Activated naive CD4-positive, alpha-beta T cell treated with anti-CD3 and anti-CD28 coated beads for 36 hours (primary cell): ENCODE measurements around the gene BAG5. TPM values are rescaled to one million over a fixed set of nuclear protein-coding genes. Genes with fewer than 3 reads are reported as not detected.

Experiments used
- CTCF ChIA-PET: fragments of 350-600 bp; sonication (Branson Sonifier 250); formaldehyde crosslinking; loops from one replicate; lab custom pipeline; 2021; ENCODE audit warnings: antibody characterized with exemption; lab: Charles Lee
- DNase-seq: peaks from one replicate; pipeline ENCODE4 v3.0.0-alpha.2; 2020
- H3K27ac Mint-ChIP-seq: one replicate; pipeline ENCODE4 v1.8.0; 2021; ENCODE audit warnings: mild to moderate bottlenecking, mixed read lengths
- H3K27me3 Mint-ChIP-seq: one replicate; pipeline ENCODE4 v1.8.0; 2021; ENCODE audit warnings: low read depth, mixed read lengths
- H3K36me3 Mint-ChIP-seq: one replicate; pipeline ENCODE4 v1.8.0; 2021; ENCODE audit warnings: low read depth, mixed read lengths
- H3K4me1 Mint-ChIP-seq: one replicate; pipeline ENCODE4 v1.8.0; 2021; ENCODE audit warnings: low read depth, mixed read lengths
- H3K4me3 Mint-ChIP-seq: one replicate; pipeline ENCODE4 v1.8.0; 2021; ENCODE audit warnings: mild to moderate bottlenecking, moderate library complexity, mixed read lengths
- H3K9me3 Mint-ChIP-seq: one replicate; pipeline ENCODE4 v1.8.0; 2021; ENCODE audit warnings: mixed read lengths
- intact Hi-C: fragments of 100-400 bp; cut with micrococcal nuclease; formaldehyde crosslinking; loops from one replicate; pipeline ENCODE4 v1.15.1; 2023
- total RNA-seq, 2 experiments: library from RNA; stranded (reverse); gene quantifications; one replicate each; pipeline ENCODE4 v1.2.3, GENCODE V29; 2021

BAG5 gene
- total RNA-seq, 2 experiments from 2014 or later = 15.5 to 16.6 TPM

- CTCF ChIA-PET = interaction anchor here (0.5 to 2.4 kb wide), 3 partner anchors 12 to 270 kb away, joined by 3 to 6 read pairs (median 4); no protein-coding TSS in a partner anchor
- Mint-ChIP-seq H3K27ac (no peak overlapping the region), H3K27me3 (peaks cover 2% of the 10 kb centered on the region), H3K4me3 (no peak overlapping the region), H3K9me3 (no peaks in the 10 kb centered on the region), H3K36me3 (no peaks in the 10 kb centered on the region), H3K4me1 (no peaks in the 10 kb centered on the region)
- intact Hi-C loops = loop anchor here (5.0 kb wide), 2 partner anchors 42 to 467 kb away; no protein-coding TSS in a partner anchor
- no peak for DNase-seq
These were observed 17.9 kb downstream of the BAG5 start for GRCh38 chr14:103544388-103545218.

DNA sequence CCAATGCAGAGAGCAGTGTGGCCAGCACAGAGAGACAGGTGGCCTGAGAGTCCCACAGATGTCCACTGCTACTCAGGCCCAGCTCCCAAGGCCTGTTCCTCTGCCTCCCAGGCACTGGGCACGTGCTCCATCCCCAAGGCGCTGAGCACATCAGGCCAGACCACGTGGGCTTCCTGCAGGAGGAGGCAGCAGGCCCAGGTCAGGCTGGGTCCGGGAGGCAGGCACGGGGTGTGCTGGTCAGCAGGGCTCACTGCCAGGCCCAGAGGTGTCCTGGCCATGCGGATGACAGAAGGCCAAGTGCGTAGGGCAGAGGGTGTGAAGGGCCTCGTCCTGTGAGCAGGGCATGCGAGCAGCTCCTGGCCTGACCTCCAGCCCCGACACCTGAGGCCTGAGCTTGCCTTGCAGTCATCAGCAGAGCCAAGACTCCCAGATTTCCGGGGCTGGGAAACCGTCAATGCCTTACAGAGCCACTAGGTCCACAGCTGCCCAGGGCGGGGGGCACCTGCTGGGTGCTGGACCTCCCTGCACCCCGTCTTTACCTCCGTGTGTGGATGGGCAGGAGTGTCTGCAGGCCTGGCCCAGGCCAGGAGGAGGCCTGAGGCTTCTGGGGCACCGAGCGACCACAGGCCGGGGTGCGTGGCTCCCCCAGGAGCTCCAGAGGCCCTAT lies 18.6 kb downstream of the BAG5 start:
- peaks cover 2% of the 10 kb centered on the region for H3K27me3 Mint-ChIP-seq
- H3K4me1 Mint-ChIP-seq = no peaks in the 10 kb centered on the region
- no peak overlapping the region for H3K27ac Mint-ChIP-seq
- H3K9me3 Mint-ChIP-seq = no peaks in the 10 kb centered on the region
- H3K4me3 Mint-ChIP-seq = no peak overlapping the region
- intact Hi-C loops = no loop called here
- H3K36me3 Mint-ChIP-seq = no peaks in the 10 kb centered on the region
- CTCF ChIA-PET = interaction anchor here (0.5 to 2.4 kb wide), 2 partner anchors 25 to 269 kb away, joined by 4 to 6 read pairs; no protein-coding TSS in a partner anchor
- no peak for DNase-seq

- no peaks in the 10 kb centered on the region for H3K36me3 Mint-ChIP-seq
- H3K9me3 Mint-ChIP-seq = no peaks in the 10 kb centered on the region
- CTCF ChIA-PET = interaction anchor here (2.4 kb wide), 1 partner anchor 24 kb away, joined by 6 read pairs; no protein-coding TSS in a partner anchor
- no peak overlapping the region for H3K27ac Mint-ChIP-seq
- intact Hi-C loops = no loop called here
- no peak for DNase-seq
- H3K4me3 Mint-ChIP-seq = no peak overlapping the region
- peaks cover 2% of the 10 kb centered on the region for H3K27me3 Mint-ChIP-seq
- no peaks in the 10 kb centered on the region for H3K4me1 Mint-ChIP-seq
These were observed 19.3 kb downstream of the BAG5 start for GRCh38 chr14:103543140-103543539.

DNA sequence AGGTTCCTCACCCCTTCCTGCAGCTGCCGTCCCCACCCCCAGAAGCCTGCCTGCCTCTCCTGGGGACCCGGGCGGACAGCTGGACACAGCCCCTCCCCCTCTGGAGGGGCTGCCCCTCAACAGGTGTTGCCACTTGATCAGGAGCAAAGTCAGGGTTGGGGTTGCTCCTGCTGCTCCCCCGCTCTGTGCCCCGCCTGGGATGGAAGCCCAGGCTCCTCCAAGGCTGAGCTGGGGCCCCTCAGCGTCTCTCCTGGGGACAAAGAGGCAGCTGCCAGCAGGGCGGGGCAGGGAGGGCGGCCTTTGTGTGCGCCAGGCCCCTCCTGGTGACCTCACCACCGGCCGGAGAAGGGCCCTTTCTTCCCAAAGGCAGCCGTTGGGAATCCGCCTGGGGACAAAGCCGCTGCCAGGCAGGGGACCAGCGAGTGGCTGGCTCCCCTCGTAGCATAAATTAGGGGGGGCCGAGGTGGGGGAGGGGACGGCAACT lies 19.8 kb downstream of the BAG5 start:
- CTCF ChIA-PET = interaction anchor here (2.4 kb wide), 1 partner anchor 24 kb away, joined by 6 read pairs; no protein-coding TSS in a partner anchor
- no peaks in the 10 kb centered on the region for H3K9me3 Mint-ChIP-seq
- H3K27me3 Mint-ChIP-seq = peaks cover 2% of the 10 kb centered on the region
- H3K4me3 Mint-ChIP-seq = no peak overlapping the region
- H3K36me3 Mint-ChIP-seq = no peaks in the 10 kb centered on the region
- H3K4me1 Mint-ChIP-seq = no peaks in the 10 kb centered on the region
- H3K27ac Mint-ChIP-seq = no peak overlapping the region
- intact Hi-C loops = no loop called here
- no peak for DNase-seq

GRCh38 chr14:103541709-103542604 lies 20.5 kb downstream of the BAG5 start:
- Mint-ChIP-seq H3K27me3 (peaks cover 2% of the 10 kb centered on the region), H3K27ac (no peak overlapping the region), H3K4me3 (no peak overlapping the region), H3K9me3 (no peaks in the 10 kb centered on the region), H3K36me3 (peaks cover under 1% of the 10 kb centered on the region), H3K4me1 (no peaks in the 10 kb centered on the region)
- intact Hi-C loops = no loop called here
- CTCF ChIA-PET = interaction anchor here (2.4 kb wide), 1 partner anchor 23 kb away, joined by 6 read pairs; no protein-coding TSS in a partner anchor
- no peak for DNase-seq

DNA sequence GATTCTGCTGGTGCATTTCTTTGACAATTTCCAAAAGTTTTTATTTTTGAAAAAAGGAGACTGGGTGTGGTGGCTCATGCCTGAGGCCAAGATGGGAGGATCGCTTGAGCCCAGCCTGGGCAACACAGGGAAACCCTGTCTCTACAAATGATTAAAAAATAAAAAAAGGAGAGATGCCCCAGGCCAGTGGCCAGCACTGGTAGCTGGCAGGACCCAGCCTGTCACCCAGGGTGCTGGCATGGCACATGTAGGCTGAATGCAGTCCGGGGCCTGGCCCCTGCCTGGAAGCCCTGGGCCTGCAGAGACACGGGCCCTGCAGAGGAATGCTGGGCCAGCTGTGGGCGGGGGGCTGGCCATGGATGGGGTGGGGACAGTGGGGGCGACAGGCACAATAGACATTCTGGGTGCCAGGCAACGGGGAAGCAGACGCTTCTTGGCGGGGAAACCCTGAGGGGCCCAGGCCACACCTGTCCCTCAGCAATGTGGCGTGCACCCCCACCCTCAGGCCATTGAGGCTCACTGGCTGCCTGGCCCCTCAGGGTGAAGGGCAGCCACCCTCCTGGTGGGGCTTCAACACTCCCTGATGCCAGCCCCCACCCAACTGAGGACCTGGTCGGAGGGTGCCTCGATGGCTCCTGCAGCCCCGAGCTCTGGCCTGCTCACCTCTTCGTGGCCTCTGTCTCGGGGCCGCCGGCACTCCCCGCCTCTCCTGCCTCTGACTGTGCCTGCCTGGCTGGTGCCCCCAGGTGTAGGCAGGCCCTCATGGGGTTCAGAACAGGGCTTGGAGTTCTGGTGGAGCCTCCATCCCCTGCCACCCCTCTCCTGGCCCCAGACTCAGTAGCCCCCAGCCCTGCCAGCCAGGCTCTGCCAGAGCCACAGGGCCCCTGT lies 21.4 kb downstream of the BAG5 start:
- CTCF ChIA-PET = interaction anchor here (1.6 kb wide), 1 partner anchor 23 kb away, joined by 4 read pairs; no protein-coding TSS in a partner anchor
- H3K27ac Mint-ChIP-seq = no peak overlapping the region
- H3K27me3 Mint-ChIP-seq = peaks cover 2% of the 10 kb centered on the region
- intact Hi-C loops = no loop called here
- no peaks in the 10 kb centered on the region for H3K4me1 Mint-ChIP-seq
- DNase-seq = no peak
- no peaks in the 10 kb centered on the region for H3K9me3 Mint-ChIP-seq
- peaks cover 2% of the 10 kb centered on the region for H3K36me3 Mint-ChIP-seq
- H3K4me3 Mint-ChIP-seq = no peak overlapping the region

DNA sequence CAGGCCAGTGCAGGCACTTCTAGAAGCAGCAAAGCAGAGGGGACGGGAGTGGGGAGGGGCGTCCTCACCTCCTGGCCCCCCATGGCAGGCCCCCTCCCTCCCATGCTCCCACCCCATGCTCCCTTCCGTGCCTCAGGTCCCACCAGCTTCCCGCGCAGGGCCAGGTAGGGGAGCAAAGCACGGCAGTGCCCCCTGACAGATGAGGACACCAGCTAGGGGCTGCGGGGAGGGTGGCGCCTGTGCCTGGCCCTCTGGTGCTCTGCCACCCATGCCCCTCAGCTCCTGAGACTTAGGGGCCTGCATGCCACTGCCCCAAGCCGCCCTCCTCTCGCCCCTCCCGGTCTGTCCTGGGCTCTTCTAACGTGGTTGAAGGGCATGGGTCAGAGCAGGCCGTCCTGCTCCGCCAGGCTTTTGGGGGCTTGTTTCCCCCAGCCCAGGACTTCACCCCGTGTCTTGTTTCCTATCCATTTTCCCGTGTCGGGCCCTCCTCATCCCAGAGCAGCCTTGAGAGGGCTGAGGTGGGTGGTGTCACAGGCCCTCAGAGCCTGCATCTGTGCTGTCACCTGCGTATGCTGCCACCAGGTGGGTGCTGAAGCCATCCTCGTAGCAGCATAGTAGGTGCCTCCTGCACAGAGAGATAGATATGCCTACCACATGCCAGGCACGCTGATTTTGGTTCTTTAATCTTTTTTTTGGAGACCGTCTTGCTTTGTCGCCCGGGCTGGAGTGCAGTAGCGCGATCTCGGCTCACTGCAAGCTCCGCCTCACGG lies 23.2 kb downstream of the BAG5 start:
- peaks cover 2% of the 10 kb centered on the region for H3K36me3 Mint-ChIP-seq
- no peak overlapping the region for H3K27ac Mint-ChIP-seq
- no peaks in the 10 kb centered on the region for H3K9me3 Mint-ChIP-seq
- intact Hi-C loops = no loop called here
- no peak overlapping the region for H3K4me3 Mint-ChIP-seq
- CTCF ChIA-PET = no interaction called here
- no peaks in the 10 kb centered on the region for H3K4me1 Mint-ChIP-seq
- DNase-seq = no peak
- peaks cover 2% of the 10 kb centered on the region for H3K27me3 Mint-ChIP-seq

DNA sequence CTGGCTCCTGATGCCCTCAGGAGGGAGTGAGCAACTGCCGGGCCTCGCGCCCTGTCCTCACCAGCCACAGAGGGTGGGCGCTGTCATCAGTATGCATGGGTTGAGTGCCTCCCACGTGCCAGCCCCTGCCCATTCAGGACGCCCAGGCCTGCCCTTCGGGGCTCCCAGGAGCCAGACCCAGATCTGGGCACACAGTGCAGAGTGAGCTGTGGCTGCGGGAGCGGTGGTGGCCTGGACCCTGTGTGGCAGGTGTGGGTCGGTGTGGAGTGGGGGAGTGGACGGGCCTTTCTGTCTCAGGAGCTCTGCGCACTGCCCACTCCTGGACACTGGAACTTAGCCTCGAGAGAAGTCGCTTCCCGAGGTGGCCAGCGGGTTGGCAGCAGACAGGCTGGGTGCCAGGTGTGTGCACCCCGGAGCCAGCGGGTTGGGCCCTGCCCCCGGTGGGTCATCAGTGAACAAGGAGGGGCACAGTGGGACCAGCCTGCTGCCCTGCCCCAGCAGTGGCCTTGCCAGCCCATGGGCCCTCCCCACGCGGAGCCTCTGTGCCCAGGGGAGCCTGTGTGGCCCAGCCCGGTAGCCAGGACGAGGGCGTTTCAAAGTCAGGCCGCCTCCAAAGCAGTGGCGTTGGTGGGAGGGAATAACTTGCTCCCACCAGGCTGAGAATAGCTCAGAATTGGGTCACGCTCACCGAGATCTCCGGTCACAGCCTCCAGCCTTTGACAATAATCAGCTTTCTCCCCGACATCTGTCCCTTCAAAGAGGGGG lies 24.0 kb downstream of the BAG5 start:
- Mint-ChIP-seq H3K36me3 (peaks cover 2% of the 10 kb centered on the region), H3K4me3 (no peak overlapping the region), H3K4me1 (no peaks in the 10 kb centered on the region), H3K27ac (no peak overlapping the region), H3K9me3 (no peaks in the 10 kb centered on the region), H3K27me3 (peaks cover 2% of the 10 kb centered on the region)
- no peak for DNase-seq
- intact Hi-C loops = no loop called here
- CTCF ChIA-PET = no interaction called here

GRCh38 chr14:103537175-103537990 lies 25.1 kb downstream of the BAG5 start:
- CTCF ChIA-PET = interaction anchor here (1.0 kb wide), 1 partner anchor 18 kb away, joined by 3 read pairs; no protein-coding TSS in a partner anchor
- Mint-ChIP-seq H3K9me3 (no peaks in the 10 kb centered on the region), H3K27ac (no peak overlapping the region), H3K4me3 (no peak overlapping the region), H3K27me3 (peaks cover 2% of the 10 kb centered on the region), H3K36me3 (peaks cover 2% of the 10 kb centered on the region), H3K4me1 (no peaks in the 10 kb centered on the region)
- intact Hi-C loops = no loop called here
- no peak for DNase-seq
